ENCODE results near the gene NRXN2. TPM values are rescaled to one million over a fixed set of nuclear protein-coding genes. Genes with fewer than 3 reads are reported as not detected.

Gene NRXN2
- total and polyA plus RNA-seq, 4 donors = 0.17 to 2.8 (median 1.4) TPM

GRCh38 chr11:64711138-64711955, 11.7 kb downstream of the NRXN2 start:
- Histone ChIP-seq H3K27ac (ENCODE audit: low read depth in 1 of 2, low read length in 2 of 2) (no peak overlapping the region), H3K9ac (ENCODE audit: low read depth in 1 of 2, low read length in 2 of 2) (no peak overlapping the region), H3K36me3 (ENCODE audit: control insufficient read depth in 4 of 4, insufficient read depth in 3 of 4, low read depth in 1 of 4, low read length in 3 of 4) (no peaks in the 10 kb centered on the region), H3K4me3 (ENCODE audit: low read depth in 1 of 3, low read length in 3 of 3) (no peak overlapping the region), H3K4me1 (ENCODE audit: control insufficient read depth in 4 of 4, insufficient read depth in 4 of 4, low read length in 3 of 4) (peaks cover 2 to 9% (median 5%) of the 10 kb centered on the region in 4 donors), H3K9me3 (ENCODE audit: control insufficient read depth in 4 of 4, low read length in 3 of 4) (no peaks in the 10 kb centered on the region), H3K27me3 (ENCODE audit: control insufficient read depth in 4 of 4, insufficient read depth in 4 of 4, low read length in 3 of 4) (peaks cover 12 to 27% (median 16%) of the 10 kb centered on the region in 4 donors)
- 21% methylated on average over 46 of the region's 46 CpGs for WGBS
- TF ChIP-seq JUND (IDR thresholded peaks at IDR 0.05) (no peak), HNF4G (IDR thresholded peaks at IDR 0.05) (no peak), FOXA2 (IDR thresholded peaks at IDR 0.05) (no peak), GABPA (IDR thresholded peaks at IDR 0.05 in 1 of 2, conservative IDR thresholded peaks at IDR 0.05 in 1 of 2) (no peak), NR2F2 (IDR thresholded peaks at IDR 0.05) (no peak), ZBTB33 (IDR thresholded peaks at IDR 0.05) (no peak)
- no peak for DNase-seq (ENCODE audit: low spot score)

- H3K9ac ChIP-seq (ENCODE audit: low read depth in 1 of 2, low read length in 2 of 2) = no peak overlapping the region
- WGBS = 38% methylated on average over 13 of the region's 13 CpGs
- H3K9me3 ChIP-seq (ENCODE audit: control insufficient read depth in 4 of 4, low read length in 3 of 4) = no peaks in the 10 kb centered on the region
- peaks cover 2 to 9% (median 5%) of the 10 kb centered on the region in 4 donors for H3K4me1 ChIP-seq (ENCODE audit: control insufficient read depth in 4 of 4, insufficient read depth in 4 of 4, low read length in 3 of 4)
- H3K27me3 ChIP-seq (ENCODE audit: control insufficient read depth in 4 of 4, insufficient read depth in 4 of 4, low read length in 3 of 4) = peaks cover 14 to 27% (median 15%) of the 10 kb centered on the region in 4 donors
- no peak overlapping the region for H3K4me3 ChIP-seq (ENCODE audit: low read depth in 1 of 3, low read length in 3 of 3)
- no peaks in the 10 kb centered on the region for H3K36me3 ChIP-seq (ENCODE audit: control insufficient read depth in 4 of 4, insufficient read depth in 3 of 4, low read depth in 1 of 4, low read length in 3 of 4)
- TF ChIP-seq FOXA2 (IDR thresholded peaks at IDR 0.05) (no peak), NR2F2 (IDR thresholded peaks at IDR 0.05) (no peak), TAF1 (conservative IDR thresholded peaks at IDR 0.05) (no peak), MAX (IDR thresholded peaks at IDR 0.05) (no peak), RXRA (IDR thresholded peaks at IDR 0.05) (no peak), REST (IDR thresholded peaks at IDR 0.05) (no peak)
- TF ChIP-seq, protein P1, sequence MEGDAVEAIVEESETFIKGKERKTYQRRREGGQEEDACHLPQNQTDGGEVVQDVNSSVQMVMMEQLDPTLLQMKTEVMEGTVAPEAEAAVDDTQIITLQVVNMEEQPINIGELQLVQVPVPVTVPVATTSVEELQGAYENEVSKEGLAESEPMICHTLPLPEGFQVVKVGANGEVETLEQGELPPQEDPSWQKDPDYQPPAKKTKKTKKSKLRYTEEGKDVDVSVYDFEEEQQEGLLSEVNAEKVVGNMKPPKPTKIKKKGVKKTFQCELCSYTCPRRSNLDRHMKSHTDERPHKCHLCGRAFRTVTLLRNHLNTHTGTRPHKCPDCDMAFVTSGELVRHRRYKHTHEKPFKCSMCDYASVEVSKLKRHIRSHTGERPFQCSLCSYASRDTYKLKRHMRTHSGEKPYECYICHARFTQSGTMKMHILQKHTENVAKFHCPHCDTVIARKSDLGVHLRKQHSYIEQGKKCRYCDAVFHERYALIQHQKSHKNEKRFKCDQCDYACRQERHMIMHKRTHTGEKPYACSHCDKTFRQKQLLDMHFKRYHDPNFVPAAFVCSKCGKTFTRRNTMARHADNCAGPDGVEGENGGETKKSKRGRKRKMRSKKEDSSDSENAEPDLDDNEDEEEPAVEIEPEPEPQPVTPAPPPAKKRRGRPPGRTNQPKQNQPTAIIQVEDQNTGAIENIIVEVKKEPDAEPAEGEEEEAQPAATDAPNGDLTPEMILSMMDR (IDR thresholded peaks at IDR 0.05; ENCODE audit: low read depth, low read length, missing input control) = no peak
- H3K27ac ChIP-seq (ENCODE audit: low read depth in 1 of 2, low read length in 2 of 2) = no peak overlapping the region
- no peak for DNase-seq (ENCODE audit: low spot score)
These were observed 12.4 kb downstream of the NRXN2 start for GRCh38 chr11:64710418-64711137.

Data from liver (tissue), 9 donors.